ENCODE measurements around the gene SNAPC5. TPM values are rescaled to one million over a fixed set of nuclear protein-coding genes. Genes with fewer than 3 reads are reported as not detected.

The SNAPC5 gene
- total and polyA plus RNA-seq, 2 experiments from 2014 or later, result 5.3 to 23.2 TPM

GRCh38 chr15:66456211-66456610, 41.4 kb downstream of the SNAPC5 start:
- no peak for TF ChIP-seq EZH2 (IDR thresholded peaks at IDR 0.05; ENCODE audit: insufficient read depth, poor library complexity, severe bottlenecking)
- no peak for TF ChIP-seq EZH2phosphoT487 (IDR thresholded peaks at IDR 0.05; ENCODE audit: insufficient read depth, low read depth)
- H3K9me2 ChIP-seq (ENCODE audit: insufficient read depth), result no peaks in the 10 kb centered on the region
- no peak overlapping the region for H2AFZ ChIP-seq
- H3K4me2 ChIP-seq (ENCODE audit: unreplicated experiment), result no peak overlapping the region
- no peaks in the 10 kb centered on the region for H3K27me3 ChIP-seq (replicated peaks; ENCODE audit: insufficient read depth)
- 0 out of 2 replicates have a peak, but pooled peaks cover 4% of the 10 kb centered on the region for H4K20me1 ChIP-seq (ENCODE audit: insufficient read depth)
- no peaks in the 10 kb centered on the region for H3K9me3 ChIP-seq (ENCODE audit: low read depth)
- H3K9ac ChIP-seq, result no peak overlapping the region
- no peak overlapping the region for H3K27ac ChIP-seq
- no peaks in the 10 kb centered on the region for H3F3A ChIP-seq (ENCODE audit: insufficient read depth)
- no peaks in the 10 kb centered on the region for H3K79me2 ChIP-seq (ENCODE audit: insufficient read depth)
- no peak overlapping the region for H3K4me3 ChIP-seq
- in situ Hi-C loops (cut with MboI), result no loop called here
- WGBS, 2 experiments (ENCODE audit: low coverage in 1 of 2, low lambda C conversion rate in 2 of 2, missing lambda C conversion rate in 2 of 2), result 63 to 68% methylated on average over 3 of the region's 3 CpGs
- H3K4me1 ChIP-seq (ENCODE audit: insufficient read depth), result peaks cover 8% of the 10 kb centered on the region; the same call in 1 of the 2 replicates
- no peak for DNase-seq
- no peaks in the 10 kb centered on the region for H3K36me3 ChIP-seq (ENCODE audit: low read depth)

- H3K4me1 ChIP-seq (ENCODE audit: insufficient read depth), result no peaks in the 10 kb centered on the region
- no peak overlapping the region for H3K4me3 ChIP-seq
- H3K4me2 ChIP-seq (ENCODE audit: unreplicated experiment), result no peak overlapping the region
- no peak overlapping the region for H2AFZ ChIP-seq
- H3K9ac ChIP-seq, result no peak overlapping the region
- no peaks in the 10 kb centered on the region for H3F3A ChIP-seq (ENCODE audit: insufficient read depth)
- in situ Hi-C loops (cut with MboI), result no loop called here
- 0 out of 2 replicates have a peak, but pooled peaks cover 4% of the 10 kb centered on the region for H4K20me1 ChIP-seq (ENCODE audit: insufficient read depth)
- H3K9me3 ChIP-seq (ENCODE audit: low read depth), result no peaks in the 10 kb centered on the region
- H3K27ac ChIP-seq, result no peak overlapping the region
- peaks cover 2% of the 10 kb centered on the region; the same call in 1 of the 2 replicates for H3K36me3 ChIP-seq (ENCODE audit: low read depth)
- TF ChIP-seq EZH2phosphoT487 (IDR thresholded peaks at IDR 0.05; ENCODE audit: insufficient read depth, low read depth) (no peak), EZH2 (IDR thresholded peaks at IDR 0.05; ENCODE audit: insufficient read depth, poor library complexity, severe bottlenecking) (no peak)
- no peaks in the 10 kb centered on the region for H3K9me2 ChIP-seq (ENCODE audit: insufficient read depth)
- WGBS, 2 experiments (ENCODE audit: low coverage in 1 of 2, low lambda C conversion rate in 2 of 2, missing lambda C conversion rate in 2 of 2), result 92 to 98% methylated on average over 2 of the region's 2 CpGs
- peak; percentile 48 for DNase-seq
- H3K27me3 ChIP-seq (replicated peaks; ENCODE audit: insufficient read depth), result no peaks in the 10 kb centered on the region
- no peaks in the 10 kb centered on the region for H3K79me2 ChIP-seq (ENCODE audit: insufficient read depth)
Observed at GRCh38 chr15:66454143-66454542, 43.4 kb downstream of the SNAPC5 start.

GRCh38 chr15:66452971-66453580, 44.5 kb downstream of the SNAPC5 start:
- no peak for TF ChIP-seq EZH2phosphoT487 (IDR thresholded peaks at IDR 0.05; ENCODE audit: insufficient read depth, low read depth)
- no peak for TF ChIP-seq EZH2 (IDR thresholded peaks at IDR 0.05; ENCODE audit: insufficient read depth, poor library complexity, severe bottlenecking)
- DNase-seq, result no peak
- 70 to 72% methylated on average over 1 of the region's 1 CpG for WGBS, 2 experiments (ENCODE audit: low coverage in 1 of 2, low lambda C conversion rate in 2 of 2, missing lambda C conversion rate in 2 of 2)
- Histone ChIP-seq H3K4me3 (no peak overlapping the region), H3K4me2 (ENCODE audit: unreplicated experiment) (no peak overlapping the region), H3K9me3 (ENCODE audit: low read depth) (no peaks in the 10 kb centered on the region), H3K27ac (no peak overlapping the region), H2AFZ (no peak overlapping the region), H3K27me3 (replicated peaks; ENCODE audit: insufficient read depth) (no peaks in the 10 kb centered on the region), H3K79me2 (ENCODE audit: insufficient read depth) (no peaks in the 10 kb centered on the region), H4K20me1 (ENCODE audit: insufficient read depth) (0 out of 2 replicates have a peak, but pooled peaks cover 4% of the 10 kb centered on the region), H3K36me3 (ENCODE audit: low read depth) (peaks cover 6% of the 10 kb centered on the region; the same call in 1 of the 2 replicates), H3K9me2 (ENCODE audit: insufficient read depth) (no peaks in the 10 kb centered on the region), H3K9ac (no peak overlapping the region), H3K4me1 (ENCODE audit: insufficient read depth) (no peaks in the 10 kb centered on the region), H3F3A (ENCODE audit: insufficient read depth) (no peaks in the 10 kb centered on the region)
- in situ Hi-C loops (cut with MboI), result no loop called here

- no peaks in the 10 kb centered on the region for H3K9me2 ChIP-seq (ENCODE audit: insufficient read depth)
- no peaks in the 10 kb centered on the region for H3K27me3 ChIP-seq (replicated peaks; ENCODE audit: insufficient read depth)
- H3K9ac ChIP-seq, result no peak overlapping the region
- H3K36me3 ChIP-seq (ENCODE audit: low read depth), result peaks cover 12% of the 10 kb centered on the region; the same call in 1 of the 2 replicates
- in situ Hi-C loops (cut with MboI), result no loop called here
- H3K4me1 ChIP-seq (ENCODE audit: insufficient read depth), result no peaks in the 10 kb centered on the region
- 78 to 87% methylated on average over 4 of the region's 4 CpGs for WGBS, 2 experiments (ENCODE audit: low coverage in 1 of 2, low lambda C conversion rate in 2 of 2, missing lambda C conversion rate in 2 of 2)
- no peak for DNase-seq
- no peak overlapping the region for H3K27ac ChIP-seq
- H3K4me3 ChIP-seq, result no peak overlapping the region
- TF ChIP-seq EZH2 (IDR thresholded peaks at IDR 0.05; ENCODE audit: insufficient read depth, poor library complexity, severe bottlenecking), result no peak
- TF ChIP-seq EZH2phosphoT487 (IDR thresholded peaks at IDR 0.05; ENCODE audit: insufficient read depth, low read depth), result no peak
- H3K79me2 ChIP-seq (ENCODE audit: insufficient read depth), result no peaks in the 10 kb centered on the region
- no peak overlapping the region for H3K4me2 ChIP-seq (ENCODE audit: unreplicated experiment)
- H4K20me1 ChIP-seq (ENCODE audit: insufficient read depth), result 0 out of 2 replicates have a peak, but pooled peaks cover 4% of the 10 kb centered on the region
- H3F3A ChIP-seq (ENCODE audit: insufficient read depth), result no peaks in the 10 kb centered on the region
- no peaks in the 10 kb centered on the region for H3K9me3 ChIP-seq (ENCODE audit: low read depth)
- H2AFZ ChIP-seq, result no peak overlapping the region
Observed at GRCh38 chr15:66452420-66452819, 45.1 kb downstream of the SNAPC5 start.

Small RNAs within 50 kb of the gene (microRNA-seq; reads per million reads assigned to microRNA genes)
- not detected for gene MIR4512 (ENCODE audit: borderline number of aligned reads)

Small RNAs within 50 kb of the gene (small RNA-seq; reads per million reads assigned to genes)
- gene MIR4512 (ENCODE audit: low read depth, low replicate concordance) (not detected), gene RF01159 (ENCODE audit: low read depth, low replicate concordance) (not detected), gene SNORD16 (ENCODE audit: low read depth, low replicate concordance) (not detected), gene SNORD18A (ENCODE audit: low read depth, low replicate concordance) (not detected), gene SNORD18B (ENCODE audit: low read depth, low replicate concordance) (not detected), gene SNORD18C (ENCODE audit: low read depth, low replicate concordance) (not detected)

Other genes with a start within 250 kb of the SNAPC5 start
- not detected in 2 replicates for gene MEGF11, start 244.0 kb downstream of the SNAPC5 start, total RNA-seq (2014; rRNA removed; shearing (Covaris generic))
- 0.14 and 0.23 TPM in 2 replicates for gene MEGF11, start 244.0 kb downstream of the SNAPC5 start, polyA plus RNA-seq (2016; fragmentation: Nextera tagmentation; extraction: Ambion mirVana)
- 19.5 and 23.7 TPM in 2 replicates for gene DIS3L, start 204.2 kb downstream of the SNAPC5 start, total RNA-seq (2014; rRNA removed; shearing (Covaris generic))
- gene DIS3L, start 204.2 kb downstream of the SNAPC5 start, polyA plus RNA-seq (2016; fragmentation: Nextera tagmentation; extraction: Ambion mirVana), result 12.2 and 15.6 TPM in 2 replicates
- gene TIPIN, start 141.1 kb downstream of the SNAPC5 start, total RNA-seq (2014; rRNA removed; shearing (Covaris generic)), result 4.6 and 7.1 TPM in 2 replicates
- 9.6 and 10.2 TPM in 2 replicates for gene TIPIN, start 141.1 kb downstream of the SNAPC5 start, polyA plus RNA-seq (2016; fragmentation: Nextera tagmentation; extraction: Ambion mirVana)
- 52.9 and 56.2 TPM in 2 replicates for gene MAP2K1, start 110.8 kb downstream of the SNAPC5 start, total RNA-seq (2014; rRNA removed; shearing (Covaris generic))
- gene MAP2K1, start 110.8 kb downstream of the SNAPC5 start, polyA plus RNA-seq (2016; fragmentation: Nextera tagmentation; extraction: Ambion mirVana), result 55.7 and 56.9 TPM in 2 replicates
- gene RPL4, start 7.1 kb upstream of the SNAPC5 start, total RNA-seq (2014; rRNA removed; shearing (Covaris generic)), result 3,244 and 3,721 TPM in 2 replicates
- gene RPL4, start 7.1 kb upstream of the SNAPC5 start, polyA plus RNA-seq (2016; fragmentation: Nextera tagmentation; extraction: Ambion mirVana), result 915 and 943 TPM in 2 replicates
- 20.6 and 31.5 TPM in 2 replicates for gene ZWILCH, start 7.6 kb upstream of the SNAPC5 start, total RNA-seq (2014; rRNA removed; shearing (Covaris generic))
- gene ZWILCH, start 7.6 kb upstream of the SNAPC5 start, polyA plus RNA-seq (2016; fragmentation: Nextera tagmentation; extraction: Ambion mirVana), result 20.7 and 23.9 TPM in 2 replicates
- 1.0 TPM in 1 of 2 replicates, not detected in the other for gene LCTL, start 68.2 kb upstream of the SNAPC5 start, total RNA-seq (2014; rRNA removed; shearing (Covaris generic))
- gene LCTL, start 68.2 kb upstream of the SNAPC5 start, polyA plus RNA-seq (2016; fragmentation: Nextera tagmentation; extraction: Ambion mirVana), result 0.28 and 0.68 TPM in 2 replicates
- gene SMAD6, start 204.5 kb upstream of the SNAPC5 start, total RNA-seq (2014; rRNA removed; shearing (Covaris generic)), result 24.0 and 32.9 TPM in 2 replicates
- 3.5 and 3.6 TPM in 2 replicates for gene SMAD6, start 204.5 kb upstream of the SNAPC5 start, polyA plus RNA-seq (2016; fragmentation: Nextera tagmentation; extraction: Ambion mirVana)